Naive thymus-derived CD4-positive, alpha-beta T cell (primary cell): Measurements from ENCODE around the gene B3GALT2. TPM values are rescaled to one million over a fixed set of nuclear protein-coding genes. Genes with fewer than 3 reads are reported as not detected.
"Not testable (repeated sequence)": the region's sequence is repeated elsewhere in the genome, so short reads cannot be mapped to it uniquely, and the experiment has no call there.

Experiments
- ATAC-seq: fragments of 150-1000 bp; cut with Tn5 transposase; 2 replicates; pipeline ENCODE4 v1.10.0; 2021; ENCODE audit warnings: mild to moderate bottlenecking, moderate library complexity
- CTCF ChIA-PET: fragments of 350-600 bp; sonication (Branson Sonifier 250); formaldehyde crosslinking; loops from one replicate; lab custom pipeline; 2021; ENCODE audit warnings: antibody characterized with exemption; lab: Charles Lee
- POLR2A ChIA-PET: fragments of 350-600 bp; sonication (Branson Sonifier 250); formaldehyde crosslinking; loops from one replicate; lab custom pipeline; 2021; ENCODE audit warnings: antibody characterized with exemption, inconsistent platforms; lab: Charles Lee
- DNase-seq, 9 donors: peaks; one replicate each; pipeline versions ENCODE4 v3.0.0 to v3.0.0-alpha.2; 2020 to 2022; ENCODE audit warnings: mixed read lengths in 1 of 9
- H3K27ac ChIP-seq: one replicate; pipeline ENCODE4 v1.7.0; 2013; ENCODE audit warnings: mild to moderate bottlenecking, low read depth, low read length, moderate library complexity
- H3K27me3 ChIP-seq, 2 donors: one replicate each; pipeline ENCODE4 v1.7.0; 2013; ENCODE audit warnings: low read length in 2 of 2, mild to moderate bottlenecking in 2 of 2, moderate library complexity in 2 of 2; ENCODE audit not compliant: control insufficient read depth in 2 of 2, insufficient read depth in 2 of 2
- H3K36me3 ChIP-seq, 3 experiments: 1 replicate in 2 of 3; 2 replicates in 1 of 3; pipeline ENCODE4 v1.7.0; 2013; ENCODE audit warnings: low read length in 3 of 3, mild to moderate bottlenecking in 3 of 3, moderate library complexity in 1 of 3; ENCODE audit not compliant: insufficient read depth in 3 of 3, control insufficient read depth in 2 of 3
- H3K4me1 ChIP-seq, 2 donors: one replicate each; pipeline ENCODE4 v1.7.0; 2013; ENCODE audit warnings: low read length in 2 of 2, mild to moderate bottlenecking in 2 of 2, moderate library complexity in 1 of 2; ENCODE audit not compliant: control insufficient read depth in 2 of 2, insufficient read depth in 2 of 2
- H3K4me3 ChIP-seq: 2 replicates; pipeline ENCODE4 v1.7.0; 2013; ENCODE audit warnings: mild to moderate bottlenecking, low read length
- H3K9me3 ChIP-seq, 3 experiments: 1 replicate in 2 of 3; 2 replicates in 1 of 3; pipeline ENCODE4 v1.7.0; 2013; ENCODE audit warnings: low read length in 3 of 3; ENCODE audit not compliant: control insufficient read depth in 2 of 3
- H3K27ac Mint-ChIP-seq, 9 donors: one replicate each; pipeline ENCODE4 v1.8.0; 2020 to 2022; ENCODE audit warnings: mixed read lengths in 9 of 9, mild to moderate bottlenecking in 8 of 9, moderate library complexity in 5 of 9, inconsistent platforms in 2 of 9
- H3K27me3 Mint-ChIP-seq, 5 donors: one replicate each; pipeline ENCODE4 v1.8.0; 2021 to 2022; ENCODE audit warnings: mixed read lengths in 5 of 5, mild to moderate bottlenecking in 1 of 5
- H3K36me3 Mint-ChIP-seq, 5 donors: one replicate each; pipeline ENCODE4 v1.8.0; 2020 to 2022; ENCODE audit warnings: mixed read lengths in 5 of 5, mild to moderate bottlenecking in 3 of 5, inconsistent platforms in 1 of 5
- H3K4me1 Mint-ChIP-seq, 7 donors: one replicate each; pipeline ENCODE4 v1.8.0; 2020 to 2022; ENCODE audit warnings: mixed read lengths in 7 of 7, mild to moderate bottlenecking in 3 of 7, inconsistent platforms in 1 of 7
- H3K4me3 Mint-ChIP-seq, 10 donors: one replicate each; pipeline ENCODE4 v1.8.0; 2020 to 2022; ENCODE audit warnings: mild to moderate bottlenecking in 10 of 10, mixed read lengths in 10 of 10, moderate library complexity in 6 of 10, inconsistent platforms in 2 of 10
- H3K9me3 Mint-ChIP-seq, 11 donors: one replicate each; pipeline ENCODE4 v1.8.0; 2020 to 2022; ENCODE audit warnings: mixed read lengths in 11 of 11, mild to moderate bottlenecking in 4 of 11, inconsistent platforms in 1 of 11, moderate library complexity in 1 of 11
- intact Hi-C, 2 donors: fragments of 100-400 bp; cut with micrococcal nuclease; formaldehyde crosslinking; loops; one replicate each; pipeline ENCODE4 v1.15.1; 2023
- polyA plus RNA-seq, 2 donors: library from polyadenylated mRNA; unstranded; fragments of 300-500 nt; fragmentation: Illumina TruSeq; gene quantifications; one replicate each; pipeline ENCODE4 v1.2.3, GENCODE V29; 2021
- total RNA-seq, 6 experiments: library from RNA in 5 of 6; stranded (reverse) in 5 of 6; gene quantifications; 1 replicate in 5 of 6; 2 replicates in 1 of 6; pipeline ENCODE4 v1.2.3 and lab custom pipeline; 2021 to 2026

B3GALT2 gene
- total RNA-seq: 1 to 10 TPM in 1 of 5 experiments, under 1 TPM in 3, not detected in 1; 0.27 to 3.2 (median 0.59) TPM
- under 1 TPM; 0.07 to 0.10 TPM for polyA plus RNA-seq
- total RNA-seq (lab: John Stamatoyannopoulos, UW): not detected

- DNase-seq: peak in 5 of 9 donors; percentile 10 to 43 (median 15)
- H3K27ac ChIP-seq: no peak within 1 kb of the TSS
Measured at GRCh38 chr1:193185901-193186731, at the start of gene B3GALT2. TSS of gene B3GALT2 (minus strand) at chr1:193186613. CDS start at chr1:193181562, 5,051 bp downstream.

GRCh38 chr1:193234530-193234929 is 48.1 kb upstream of the B3GALT2 start:
- Histone ChIP-seq H3K27ac (no peak overlapping the region), H3K4me3 (no peak overlapping the region), H3K4me1 (no peaks in the 10 kb centered on the region), H3K9me3 (no peaks in the 10 kb centered on the region), H3K36me3 (peaks cover 0 to 9% (median 5%) of the 10 kb centered on the region in 3 experiments), H3K27me3 (no peaks in the 10 kb centered on the region)
- Mint-ChIP-seq H3K4me1 (peaks cover 3 to 16% (median 8%) of the 10 kb centered on the region in 7 donors), H3K27ac (no peak overlapping the region), H3K9me3 (peaks cover 0 to 12% (median 0%) of the 10 kb centered on the region in 11 donors), H3K4me3 (no peak overlapping the region), H3K36me3 (peaks cover 10 to 49% (median 45%) of the 10 kb centered on the region in 5 donors), H3K27me3 (no peaks in the 10 kb centered on the region)
- DNase-seq: no peak
- ChIA-PET POLR2A (interaction anchor here (0.6 kb wide), 1 partner anchor 11 kb away, joined by 3 read pairs; no protein-coding TSS in a partner anchor), CTCF (no interaction called here)
- intact Hi-C loops: no loop called here
- no peak for ATAC-seq

More at GRCh38 chr1:193185901-193186731, at the start of gene B3GALT2:
- H3K9me3 Mint-ChIP-seq: no peaks in the 10 kb centered on the region
- ChIA-PET CTCF (interaction anchor here (0.6 to 1.3 kb wide), 7 partner anchors 65 to 1110 kb away, joined by 3 to 8 read pairs (median 4); no protein-coding TSS in a partner anchor), POLR2A (interaction anchor here (0.7 to 1.3 kb wide), 2 partner anchors 127 to 134 kb away, joined by 3 to 4 read pairs; partner anchors contain the start of gene UCHL5)
- Histone ChIP-seq H3K4me1 (peaks cover 0 to 12% of the 10 kb centered on the region in 2 donors), H3K9me3 (no peaks in the 10 kb centered on the region), H3K27me3 (no peaks in the 10 kb centered on the region), H3K36me3 (no peaks in the 10 kb centered on the region), H3K4me3 (no peak within 1 kb of the TSS)
- ATAC-seq: peak; percentile 72
- intact Hi-C loops: loop anchor here (2.0 to 10.0 kb wide), 3 partner anchors 25 to 1279 kb away; no protein-coding TSS in a partner anchor
- H3K27ac Mint-ChIP-seq: peak within 1 kb of the TSS in 7 of 9 donors; percentile 21 to 63 (median 51)
- peak within 1 kb of the TSS; percentile 4 to 82 (median 46) for H3K4me3 Mint-ChIP-seq
- peaks cover 0 to 14% (median 4%) of the 10 kb centered on the region in 5 donors for H3K36me3 Mint-ChIP-seq
- H3K4me1 Mint-ChIP-seq: peaks cover 31 to 88% (median 70%) of the 10 kb centered on the region in 7 donors
- H3K27me3 Mint-ChIP-seq: no peaks in the 10 kb centered on the region

- H3K4me1 Mint-ChIP-seq: peaks cover 5 to 20% (median 11%) of the 10 kb centered on the region in 7 donors
- H3K4me3 ChIP-seq, DNase-seq, H3K27me3 Mint-ChIP-seq, H3K36me3 ChIP-seq, H3K9me3 Mint-ChIP-seq, H3K9me3 ChIP-seq, H3K4me1 ChIP-seq, H3K27ac Mint-ChIP-seq, ATAC-seq, POLR2A ChIA-PET, H3K27me3 ChIP-seq, intact Hi-C loops, H3K27ac ChIP-seq, CTCF ChIA-PET, H3K4me3 Mint-ChIP-seq: not testable (repeated sequence)
- H3K36me3 Mint-ChIP-seq: peaks cover 9 to 39% (median 29%) of the 10 kb centered on the region in 5 donors
Measured at GRCh38 chr1:193231146-193231545, 44.7 kb upstream of the B3GALT2 start.

- ATAC-seq: no peak
- no peak for DNase-seq
- POLR2A ChIA-PET: no interaction called here
- H3K27me3 ChIP-seq: no peaks in the 10 kb centered on the region
- Mint-ChIP-seq H3K4me3 (no peak overlapping the region), H3K9me3 (peaks cover 0 to 6% (median 0%) of the 10 kb centered on the region in 11 donors), H3K27me3 (no peaks in the 10 kb centered on the region), H3K27ac (no peak overlapping the region), H3K36me3 (peaks cover 4 to 42% (median 35%) of the 10 kb centered on the region in 5 donors), H3K4me1 (peaks cover 10 to 31% (median 25%) of the 10 kb centered on the region in 7 donors)
- H3K4me3 ChIP-seq: no peak overlapping the region
- no peaks in the 10 kb centered on the region for H3K36me3 ChIP-seq
- CTCF ChIA-PET: no interaction called here
- intact Hi-C loops: no loop called here
- H3K4me1 ChIP-seq: no peaks in the 10 kb centered on the region
- H3K27ac ChIP-seq: no peak overlapping the region
- H3K9me3 ChIP-seq: no peaks in the 10 kb centered on the region
Measured at GRCh38 chr1:193229136-193229535, 42.7 kb upstream of the B3GALT2 start.

- Histone ChIP-seq H3K27me3 (no peaks in the 10 kb centered on the region), H3K9me3 (no peaks in the 10 kb centered on the region), H3K4me3 (no peak overlapping the region), H3K27ac (no peak overlapping the region), H3K36me3 (peaks cover 0 to 7% (median 0%) of the 10 kb centered on the region in 3 experiments), H3K4me1 (no peaks in the 10 kb centered on the region)
- Mint-ChIP-seq H3K4me3 (no peak overlapping the region), H3K4me1 (peaks cover 8 to 49% (median 39%) of the 10 kb centered on the region in 7 donors), H3K9me3 (peaks cover 0 to 6% (median 0%) of the 10 kb centered on the region in 11 donors), H3K27me3 (no peaks in the 10 kb centered on the region), H3K36me3 (peaks cover 0 to 71% (median 60%) of the 10 kb centered on the region in 5 donors), H3K27ac (peak overlapping the region in 1 of 9 donors; percentile 62)
- POLR2A ChIA-PET: interaction anchor here (0.7 to 1.2 kb wide), 2 partner anchors 17 to 46 kb away, joined by 3 read pairs; no protein-coding TSS in a partner anchor
- intact Hi-C loops: no loop called here
- CTCF ChIA-PET: no interaction called here
- DNase-seq (no peak), ATAC-seq (no peak)
Measured at GRCh38 chr1:193222056-193222615, 35.7 kb upstream of the B3GALT2 start.

GRCh38 chr1:193221651-193222050 is 35.2 kb upstream of the B3GALT2 start:
- Mint-ChIP-seq H3K4me3 (no peak overlapping the region), H3K9me3 (peaks cover 0 to 6% (median 0%) of the 10 kb centered on the region in 11 donors), H3K4me1 (peaks cover 8 to 44% (median 34%) of the 10 kb centered on the region in 7 donors), H3K27ac (no peak overlapping the region), H3K36me3 (peaks cover under 1 to 71% (median 59%) of the 10 kb centered on the region in 5 donors), H3K27me3 (no peaks in the 10 kb centered on the region)
- DNase-seq: no peak
- Histone ChIP-seq H3K36me3 (peaks cover 0 to 7% (median 0%) of the 10 kb centered on the region in 3 experiments), H3K27me3 (no peaks in the 10 kb centered on the region), H3K27ac (no peak overlapping the region), H3K4me3 (no peak overlapping the region), H3K9me3 (no peaks in the 10 kb centered on the region), H3K4me1 (no peaks in the 10 kb centered on the region)
- CTCF ChIA-PET: no interaction called here
- POLR2A ChIA-PET: interaction anchor here (1.2 kb wide), 1 partner anchor 17 kb away, joined by 3 read pairs; no protein-coding TSS in a partner anchor
- no peak for ATAC-seq
- intact Hi-C loops: no loop called here
